ENCODE results near the gene GATAD2A.
A peak's percentile ranks its signal among the peaks of the same experiment; 100 is the strongest.

- peak; percentile 70 to 86 (median 84) for TF ChIP-seq CTCF (IDR thresholded peaks at IDR 0.05)
- TF ChIP-seq POLR2AphosphoS5 (IDR thresholded peaks at IDR 0.05) = peak; percentile 61
- no peak for TF ChIP-seq POLR2A (IDR thresholded peaks at IDR 0.05)
Observed at GRCh38 chr19:19490214-19490968, 84.9 kb downstream of the GATAD2A start.

Measured in prostate gland (tissue), 2 donors.